ENCODE data around the gene DNAH8. TPM values are rescaled to one million over a fixed set of nuclear protein-coding genes. Genes with fewer than 3 reads are reported as not detected.

DNAH8 gene
- total RNA-seq, 1 donor from 2014 or later = not detected

DNA sequence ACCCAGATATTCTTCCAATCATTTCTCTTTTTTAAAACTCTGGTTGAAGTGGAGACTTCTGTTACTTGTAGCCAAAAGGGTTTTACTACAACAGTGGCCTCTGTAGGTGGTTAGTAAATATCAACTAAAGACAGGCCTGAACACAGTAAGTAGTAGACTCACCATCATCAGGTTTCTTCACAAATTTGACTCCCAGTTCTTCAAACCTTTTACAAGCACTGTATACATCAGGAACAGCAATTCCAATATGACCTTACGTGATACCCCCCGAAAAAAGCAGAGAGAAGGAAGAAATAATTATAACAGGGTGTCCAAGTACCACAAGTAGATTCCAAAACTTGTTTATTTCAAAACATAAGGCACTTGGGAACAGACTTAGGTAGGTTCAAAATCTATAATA lies 33.3 kb upstream of the DNAH8 start:
- TF ChIP-seq EZH2 (IDR thresholded peaks at IDR 0.05; ENCODE audit: insufficient read depth, low read length) = no peak
- TF ChIP-seq, protein P1, sequence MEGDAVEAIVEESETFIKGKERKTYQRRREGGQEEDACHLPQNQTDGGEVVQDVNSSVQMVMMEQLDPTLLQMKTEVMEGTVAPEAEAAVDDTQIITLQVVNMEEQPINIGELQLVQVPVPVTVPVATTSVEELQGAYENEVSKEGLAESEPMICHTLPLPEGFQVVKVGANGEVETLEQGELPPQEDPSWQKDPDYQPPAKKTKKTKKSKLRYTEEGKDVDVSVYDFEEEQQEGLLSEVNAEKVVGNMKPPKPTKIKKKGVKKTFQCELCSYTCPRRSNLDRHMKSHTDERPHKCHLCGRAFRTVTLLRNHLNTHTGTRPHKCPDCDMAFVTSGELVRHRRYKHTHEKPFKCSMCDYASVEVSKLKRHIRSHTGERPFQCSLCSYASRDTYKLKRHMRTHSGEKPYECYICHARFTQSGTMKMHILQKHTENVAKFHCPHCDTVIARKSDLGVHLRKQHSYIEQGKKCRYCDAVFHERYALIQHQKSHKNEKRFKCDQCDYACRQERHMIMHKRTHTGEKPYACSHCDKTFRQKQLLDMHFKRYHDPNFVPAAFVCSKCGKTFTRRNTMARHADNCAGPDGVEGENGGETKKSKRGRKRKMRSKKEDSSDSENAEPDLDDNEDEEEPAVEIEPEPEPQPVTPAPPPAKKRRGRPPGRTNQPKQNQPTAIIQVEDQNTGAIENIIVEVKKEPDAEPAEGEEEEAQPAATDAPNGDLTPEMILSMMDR (IDR thresholded peaks at IDR 0.05; ENCODE audit: insufficient read depth, low read depth, low read length) = no peak
- no peak overlapping the region for H3K27ac Mint-ChIP-seq (ENCODE audit: unreplicated experiment)
- no peaks in the 10 kb centered on the region for H3K9me3 Mint-ChIP-seq (ENCODE audit: unreplicated experiment)

DNA sequence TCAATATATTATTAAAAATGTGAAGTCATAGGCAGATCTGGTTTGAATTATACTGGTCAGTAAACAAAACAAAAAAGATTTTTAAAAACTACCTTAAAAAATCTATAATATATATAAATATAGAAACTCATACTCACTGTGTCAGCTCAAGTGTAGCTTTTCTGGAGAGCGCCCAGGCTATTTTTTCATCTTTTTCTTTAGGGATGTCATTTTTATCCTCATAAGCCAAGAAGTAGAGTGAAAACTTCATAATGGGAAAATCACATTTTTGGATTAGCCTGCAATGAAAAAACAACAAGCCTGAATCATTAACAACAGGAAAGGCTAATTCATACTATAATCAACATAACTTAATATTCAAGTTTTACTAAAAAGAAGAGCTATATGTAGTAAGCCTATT lies 30.9 kb upstream of the DNAH8 start:
- H3K4me1 Mint-ChIP-seq (ENCODE audit: low read depth, unreplicated experiment) = peaks cover 4% of the 10 kb centered on the region
- no peaks in the 10 kb centered on the region for H3K27me3 Mint-ChIP-seq (ENCODE audit: low read depth, unreplicated experiment)
- Histone ChIP-seq H4K20me1 (ENCODE audit: insufficient read depth, low read length) (peaks cover 41% of the 10 kb centered on the region), H3K4me3 (ENCODE audit: insufficient read depth, low read depth, low read length) (no peak overlapping the region), H3K4me2 (ENCODE audit: low read length) (no peak overlapping the region), H3K79me2 (ENCODE audit: insufficient read depth, low read length) (peaks cover 40% of the 10 kb centered on the region), H3K27me3 (ENCODE audit: insufficient read depth, low read length) (no peaks in the 10 kb centered on the region), H3K4me1 (ENCODE audit: insufficient read depth, low read length) (no peaks in the 10 kb centered on the region), H2AFZ (ENCODE audit: low read depth, low read length) (no peak overlapping the region), H3K9ac (ENCODE audit: low read length) (no peak overlapping the region), H3K27ac (ENCODE audit: low read depth, low read length) (no peak overlapping the region), H3K36me3 (ENCODE audit: insufficient read depth, low read length) (peaks cover 26% of the 10 kb centered on the region), H3K9me3 (ENCODE audit: insufficient read depth, low read depth, low read length) (no peaks in the 10 kb centered on the region)
- H3K4me3 Mint-ChIP-seq (ENCODE audit: unreplicated experiment) = no peak overlapping the region
- TF ChIP-seq, protein P1 (IDR thresholded peaks at IDR 0.05; ENCODE audit: insufficient read depth, low read depth, low read length) = no peak
- no peak for TF ChIP-seq EZH2 (IDR thresholded peaks at IDR 0.05; ENCODE audit: insufficient read depth, low read length)
- peaks cover 8% of the 10 kb centered on the region for H3K36me3 Mint-ChIP-seq (ENCODE audit: low read depth, unreplicated experiment)
- DNase-seq (ENCODE audit: low read depth) (no peak), FAIRE-seq (no peak)
- no peak overlapping the region for H3K27ac Mint-ChIP-seq (ENCODE audit: unreplicated experiment)
- no peaks in the 10 kb centered on the region for H3K9me3 Mint-ChIP-seq (ENCODE audit: unreplicated experiment)

More for the DNA sequence above, 33.3 kb upstream of the DNAH8 start:
- H3K36me3 ChIP-seq (ENCODE audit: insufficient read depth, low read length) = peaks cover 32% of the 10 kb centered on the region
- no peak overlapping the region for H3K9ac ChIP-seq (ENCODE audit: low read length)
- no peak overlapping the region for H3K4me3 ChIP-seq (ENCODE audit: insufficient read depth, low read depth, low read length)
- H3K27me3 Mint-ChIP-seq (ENCODE audit: low read depth, unreplicated experiment) = no peaks in the 10 kb centered on the region
- no peaks in the 10 kb centered on the region for H3K9me3 ChIP-seq (ENCODE audit: insufficient read depth, low read depth, low read length)
- H3K4me1 ChIP-seq (ENCODE audit: insufficient read depth, low read length) = no peaks in the 10 kb centered on the region
- H3K36me3 Mint-ChIP-seq (ENCODE audit: low read depth, unreplicated experiment) = peaks cover 12% of the 10 kb centered on the region
- H3K4me2 ChIP-seq (ENCODE audit: low read length) = no peak overlapping the region
- no peak overlapping the region for H2AFZ ChIP-seq (ENCODE audit: low read depth, low read length)
- no peak for DNase-seq (ENCODE audit: low read depth)
- no peaks in the 10 kb centered on the region for H3K4me1 Mint-ChIP-seq (ENCODE audit: low read depth, unreplicated experiment)
- no peak overlapping the region for H3K4me3 Mint-ChIP-seq (ENCODE audit: unreplicated experiment)
- peaks cover 22% of the 10 kb centered on the region for H4K20me1 ChIP-seq (ENCODE audit: insufficient read depth, low read length)
- FAIRE-seq = no peak
- no peak overlapping the region for H3K27ac ChIP-seq (ENCODE audit: low read depth, low read length)
- peaks cover 16% of the 10 kb centered on the region for H3K79me2 ChIP-seq (ENCODE audit: insufficient read depth, low read length)
- H3K27me3 ChIP-seq (ENCODE audit: insufficient read depth, low read length) = no peaks in the 10 kb centered on the region

DNA sequence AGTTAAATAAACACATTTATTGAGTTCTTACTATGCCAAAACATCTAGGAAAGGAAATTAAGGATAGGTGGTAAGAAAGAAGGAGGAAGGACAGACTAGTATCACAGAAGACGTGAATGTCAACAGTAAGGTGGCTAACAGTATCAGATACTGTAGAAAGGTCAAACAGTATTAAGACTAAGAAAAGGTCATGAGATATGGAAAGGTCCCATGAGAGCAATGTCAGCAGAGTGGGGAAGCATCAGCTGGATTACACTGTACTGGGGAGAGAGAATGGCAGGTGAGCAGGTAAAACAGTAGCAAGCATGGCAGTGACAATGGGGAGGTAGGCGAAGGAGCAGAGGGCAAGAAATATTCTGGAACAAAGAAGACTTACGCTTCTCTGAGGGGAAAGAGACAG lies 30.2 kb upstream of the DNAH8 start:
- peaks cover 26% of the 10 kb centered on the region for H3K36me3 ChIP-seq (ENCODE audit: insufficient read depth, low read length)
- H3K4me2 ChIP-seq (ENCODE audit: low read length) = no peak overlapping the region
- peaks cover 8% of the 10 kb centered on the region for H3K36me3 Mint-ChIP-seq (ENCODE audit: low read depth, unreplicated experiment)
- H3K27me3 Mint-ChIP-seq (ENCODE audit: low read depth, unreplicated experiment) = no peaks in the 10 kb centered on the region
- TF ChIP-seq EZH2 (IDR thresholded peaks at IDR 0.05; ENCODE audit: insufficient read depth, low read length) = no peak
- TF ChIP-seq, protein P1 (IDR thresholded peaks at IDR 0.05; ENCODE audit: insufficient read depth, low read depth, low read length) = no peak
- H3K9ac ChIP-seq (ENCODE audit: low read length) = no peak overlapping the region
- H2AFZ ChIP-seq (ENCODE audit: low read depth, low read length) = no peak overlapping the region
- H3K9me3 Mint-ChIP-seq (ENCODE audit: unreplicated experiment) = no peaks in the 10 kb centered on the region
- H3K9me3 ChIP-seq (ENCODE audit: insufficient read depth, low read depth, low read length) = no peaks in the 10 kb centered on the region
- H3K27ac Mint-ChIP-seq (ENCODE audit: unreplicated experiment) = no peak overlapping the region
- H3K4me3 Mint-ChIP-seq (ENCODE audit: unreplicated experiment) = no peak overlapping the region
- H3K27me3 ChIP-seq (ENCODE audit: insufficient read depth, low read length) = no peaks in the 10 kb centered on the region
- no peak overlapping the region for H3K27ac ChIP-seq (ENCODE audit: low read depth, low read length)
- peaks cover 4% of the 10 kb centered on the region for H3K4me1 Mint-ChIP-seq (ENCODE audit: low read depth, unreplicated experiment)
- no peak overlapping the region for H3K4me3 ChIP-seq (ENCODE audit: insufficient read depth, low read depth, low read length)
- H3K79me2 ChIP-seq (ENCODE audit: insufficient read depth, low read length) = peaks cover 46% of the 10 kb centered on the region
- FAIRE-seq = no peak
- DNase-seq (ENCODE audit: low read depth) = no peak
- H3K4me1 ChIP-seq (ENCODE audit: insufficient read depth, low read length) = no peaks in the 10 kb centered on the region
- H4K20me1 ChIP-seq (ENCODE audit: insufficient read depth, low read length) = peaks cover 47% of the 10 kb centered on the region
